MV-4-11 (cell line): ENCODE measurements around the gene ADM2.

Experiments used
- DNase-seq: peaks from one replicate; lab custom pipeline; 2025; lab: John Stamatoyannopoulos, UW

Gene ADM2

GRCh38 chr22:50467773-50468440 is 13.4 kb upstream of the ADM2 start:
- DNase-seq, result no peak

- DNase-seq, result no peak
Observed at GRCh38 chr22:50468626-50469025, 12.7 kb upstream of the ADM2 start.

- DNase-seq, result peak; percentile 87
Observed at GRCh38 chr22:50469377-50470305, 11.7 kb upstream of the ADM2 start.

- DNase-seq, result no peak
Observed at GRCh38 chr22:50470491-50470890, 10.9 kb upstream of the ADM2 start.

- no peak for DNase-seq
Observed at GRCh38 chr22:50471197-50471847, 10.0 kb upstream of the ADM2 start.

- no peak for DNase-seq
Observed at GRCh38 chr22:50471962-50472361, 9.4 kb upstream of the ADM2 start.

- no peak for DNase-seq
Observed at GRCh38 chr22:50473088-50473487, 8.3 kb upstream of the ADM2 start.

GRCh38 chr22:50473855-50474671 is 7.3 kb upstream of the ADM2 start:
- DNase-seq, result no peak

GRCh38 chr22:50474710-50475651 is 6.4 kb upstream of the ADM2 start, which contains the start of gene SBF1:
SBF1 (minus strand) TSS chr22:50475035; CDS start chr22:50474840, 195 bp downstream.
- DNase-seq, result peak; percentile 75

GRCh38 chr22:50475652-50476002 is 5.7 kb upstream of the ADM2 start:
- DNase-seq, result no peak

GRCh38 chr22:50476868-50477267 is 4.5 kb upstream of the ADM2 start:
- DNase-seq, result no peak

- no peak for DNase-seq
Observed at GRCh38 chr22:50477923-50478322, 3.4 kb upstream of the ADM2 start.

- no peak for DNase-seq
Observed at GRCh38 chr22:50479721-50480120, 1.6 kb upstream of the ADM2 start.

- DNase-seq, result no peak
Observed at GRCh38 chr22:50481045-50481439, 301 bp upstream of the ADM2 start.

GRCh38 chr22:50482107-50483074 is 1.0 kb downstream of the ADM2 start:
- DNase-seq, result no peak

GRCh38 chr22:50483106-50483505 is 1.8 kb downstream of the ADM2 start:
- DNase-seq, result no peak

GRCh38 chr22:50483556-50483955 is 2.2 kb downstream of the ADM2 start:
- DNase-seq, result no peak

GRCh38 chr22:50483977-50484853 is 2.9 kb downstream of the ADM2 start:
- DNase-seq, result no peak
